Sciatic nerve (tissue), 2 donors: ENCODE measurements around the gene LYPD8. TPM values are rescaled to one million over a fixed set of nuclear protein-coding genes. Genes with fewer than 3 reads are reported as not detected.

Source experiments
- ATAC-seq: fragments of 200-7000 bp; cut with Tn5 transposase; one replicate; pipeline ENCODE4 v1.9.1; 2020; ENCODE audit warnings: mild to moderate bottlenecking, moderate library complexity
- DNase-seq: peaks from one replicate; pipeline ENCODE4 v3.0.0-alpha.2; 2020; ENCODE audit warnings: low spot score
- intact Hi-C: fragments of 100-400 bp; cut with DNase I; formaldehyde crosslinking; loops from one replicate; pipeline ENCODE4 v1.14.2; 2022
- total RNA-seq: library from RNA; stranded (reverse); fragmentation: NEBNext Ultra II Directional; extraction: Animal tissue kit (Norgen Biotek cat#: 25700); gene quantifications from one replicate; pipeline ENCODE4 v1.2.1, GENCODE V29; 2021
- donor health status: DM: no; HTN: no; CAD: no.
- donor health status: DM: no; HTN: no; CAD: no.

The LYPD8 gene
- total RNA-seq, 1 donor from 2014 or later = not detected

DNA sequence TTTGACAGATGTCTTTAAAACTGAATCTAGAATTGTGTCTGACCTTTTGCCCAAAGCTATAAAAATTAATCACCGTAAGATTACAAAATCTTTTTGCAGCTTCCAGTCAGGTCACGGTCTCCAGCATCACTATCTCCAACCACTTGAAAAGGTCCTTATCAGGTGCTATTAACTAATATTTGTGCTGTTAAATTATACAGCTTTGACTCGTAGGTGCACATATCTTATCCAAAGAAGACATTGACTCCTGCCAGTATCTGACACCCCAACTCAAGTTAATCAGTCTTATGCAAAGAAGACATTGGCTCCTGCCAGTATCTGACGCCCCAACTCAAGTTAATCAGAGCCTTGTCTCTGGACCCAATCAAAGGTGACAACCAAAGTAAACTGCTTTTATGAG is 19.9 kb upstream of the LYPD8 start:
- DNase-seq (no peak), ATAC-seq (no peak)
- intact Hi-C loops = no loop called here

DNA sequence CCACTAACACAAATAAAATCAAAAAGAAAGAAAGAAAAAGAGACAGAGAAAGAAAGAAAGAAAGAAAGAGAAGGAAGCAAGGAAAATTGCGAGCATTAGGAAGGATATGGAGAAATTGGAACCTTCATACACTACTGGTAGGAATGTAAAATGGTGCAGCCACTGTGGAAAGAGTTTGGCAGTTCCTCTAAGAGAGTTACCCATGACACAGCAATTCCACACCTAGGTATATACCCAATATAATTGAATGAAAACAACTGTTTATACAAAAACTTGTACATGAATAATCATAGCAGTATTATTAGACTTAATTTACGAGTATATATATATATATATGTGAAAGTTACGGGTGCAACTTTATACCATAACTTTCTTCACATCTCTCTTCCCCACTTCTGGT is 4.1 kb upstream of the LYPD8 start:
- DNase-seq (no peak), ATAC-seq (no peak)
- intact Hi-C loops = no loop called here

DNA sequence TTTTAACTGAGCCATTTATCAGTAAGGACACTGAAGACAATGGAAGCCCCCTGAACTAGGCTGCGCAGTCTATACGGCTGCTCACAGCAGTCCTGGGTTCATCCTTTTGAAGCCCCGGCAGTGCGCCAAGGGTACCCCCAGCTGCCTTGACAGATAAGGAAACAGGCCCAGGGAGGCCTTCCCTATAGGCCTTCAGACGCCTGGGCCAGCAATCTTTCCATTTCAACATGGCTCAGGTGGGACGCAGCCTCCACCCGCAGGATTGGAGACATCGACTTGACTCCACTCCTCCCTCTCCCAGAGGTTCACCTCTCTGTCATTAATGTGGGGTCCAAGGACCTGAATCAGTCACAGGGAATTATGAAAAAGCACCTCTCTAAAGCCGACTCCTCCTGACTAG is 2.8 kb upstream of the LYPD8 start:
- no peak for ATAC-seq
- intact Hi-C loops = no loop called here
- no peak for DNase-seq

DNA sequence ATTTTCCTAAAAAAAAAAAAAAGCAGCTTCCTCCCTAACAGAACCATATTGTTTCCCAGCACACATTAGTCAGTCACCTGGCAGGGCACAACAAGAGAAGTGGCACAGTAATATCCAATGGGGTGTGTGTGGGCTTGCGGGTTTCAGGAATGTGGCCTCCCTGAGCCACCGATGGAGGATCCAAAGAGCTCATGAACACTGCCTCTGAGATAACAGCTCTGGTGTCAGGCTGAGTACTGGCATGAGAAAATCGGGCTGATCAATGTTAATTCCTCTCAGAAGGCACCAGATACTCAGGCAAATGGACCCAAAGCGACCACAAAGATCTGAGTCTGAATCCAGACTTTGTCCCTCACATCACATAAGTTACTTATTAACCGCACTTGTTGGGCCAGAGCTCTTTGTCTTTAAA is 2.2 kb upstream of the LYPD8 start:
- intact Hi-C loops = no loop called here
- ATAC-seq (no peak), DNase-seq (no peak)

DNA sequence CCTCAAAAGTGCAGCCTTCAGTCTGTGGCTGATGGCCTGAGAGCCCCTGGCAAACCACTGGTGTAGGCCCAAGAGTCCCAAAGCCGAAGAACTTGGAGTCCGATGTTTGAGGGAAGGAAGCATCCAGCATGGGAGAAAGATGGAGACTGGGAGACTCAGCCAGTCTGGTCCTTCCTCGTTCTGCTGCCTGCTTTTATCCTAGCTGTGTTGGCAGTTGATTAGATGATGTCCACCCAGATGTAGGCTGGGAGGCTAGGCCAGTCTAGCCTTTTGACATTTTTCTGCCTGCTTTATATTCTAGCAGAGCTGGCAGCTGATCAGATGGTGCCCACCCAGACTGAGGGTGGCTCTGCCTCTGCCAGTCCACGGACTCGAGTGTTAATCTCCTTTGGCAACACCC is 1.1 kb upstream of the LYPD8 start:
- intact Hi-C loops = no loop called here
- DNase-seq (no peak), ATAC-seq (no peak)

DNA sequence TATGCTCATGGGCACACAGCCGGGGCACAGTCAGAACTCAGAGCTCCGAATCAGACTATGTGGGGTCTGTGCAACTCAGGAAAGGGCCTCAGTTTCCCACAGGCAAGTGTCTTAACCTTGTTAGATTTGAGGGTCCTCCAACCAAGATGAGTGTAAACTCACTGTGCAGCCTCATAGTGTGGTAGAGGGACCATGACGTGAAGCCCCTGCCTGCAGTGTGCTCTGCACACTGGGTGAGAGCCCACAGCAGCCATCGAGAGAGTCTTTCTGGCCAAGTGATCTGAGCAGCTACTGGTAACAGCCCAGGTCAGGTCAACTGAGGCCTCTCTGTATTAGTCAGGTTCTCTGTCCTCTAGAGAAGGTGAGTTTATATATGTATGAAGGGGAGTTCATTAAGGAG is 592 bp upstream of the LYPD8 start:
- DNase-seq (no peak), ATAC-seq (no peak)
- intact Hi-C loops = no loop called here

DNA sequence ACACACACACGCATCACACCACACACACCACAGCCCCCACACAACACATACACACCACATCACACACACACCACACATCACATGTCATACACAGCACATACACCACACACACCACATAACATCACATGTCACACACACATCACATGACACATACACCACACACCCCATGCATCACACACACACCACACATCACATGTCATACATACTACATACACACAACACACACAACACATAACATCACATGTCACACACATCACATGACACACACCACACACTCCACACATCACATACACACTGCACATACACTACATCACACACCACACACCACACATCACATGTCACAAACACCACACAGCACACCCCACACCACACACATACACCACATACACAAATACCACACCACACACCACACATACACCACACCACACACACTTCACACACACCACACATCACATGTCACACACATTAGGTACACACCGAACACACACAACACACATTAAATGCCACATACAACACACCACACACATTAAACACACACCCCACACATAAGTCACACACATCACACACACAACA is 1.8 kb downstream of the LYPD8 start:
- DNase-seq (no peak), ATAC-seq (no peak)
- intact Hi-C loops = no loop called here

DNA sequence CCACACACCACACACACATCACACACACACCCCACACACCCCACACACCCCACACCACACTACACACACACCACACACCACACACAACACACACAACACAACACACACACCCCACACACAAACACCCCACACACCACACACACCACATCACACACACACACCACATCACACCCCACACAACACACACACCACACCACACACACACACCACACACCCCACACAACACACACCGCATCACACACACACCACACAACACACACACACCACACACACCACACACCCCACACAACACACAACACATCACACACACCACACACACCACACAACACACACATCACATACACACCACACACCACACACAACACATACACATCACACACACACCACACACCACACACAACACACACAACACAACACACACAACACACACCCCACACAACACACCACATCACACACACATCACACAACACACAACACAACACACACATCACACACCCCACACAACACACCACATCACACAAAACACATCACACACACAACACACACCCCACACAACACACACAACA is 2.4 kb downstream of the LYPD8 start:
- ATAC-seq = no peak
- intact Hi-C loops = no loop called here
- DNase-seq = no peak

DNA sequence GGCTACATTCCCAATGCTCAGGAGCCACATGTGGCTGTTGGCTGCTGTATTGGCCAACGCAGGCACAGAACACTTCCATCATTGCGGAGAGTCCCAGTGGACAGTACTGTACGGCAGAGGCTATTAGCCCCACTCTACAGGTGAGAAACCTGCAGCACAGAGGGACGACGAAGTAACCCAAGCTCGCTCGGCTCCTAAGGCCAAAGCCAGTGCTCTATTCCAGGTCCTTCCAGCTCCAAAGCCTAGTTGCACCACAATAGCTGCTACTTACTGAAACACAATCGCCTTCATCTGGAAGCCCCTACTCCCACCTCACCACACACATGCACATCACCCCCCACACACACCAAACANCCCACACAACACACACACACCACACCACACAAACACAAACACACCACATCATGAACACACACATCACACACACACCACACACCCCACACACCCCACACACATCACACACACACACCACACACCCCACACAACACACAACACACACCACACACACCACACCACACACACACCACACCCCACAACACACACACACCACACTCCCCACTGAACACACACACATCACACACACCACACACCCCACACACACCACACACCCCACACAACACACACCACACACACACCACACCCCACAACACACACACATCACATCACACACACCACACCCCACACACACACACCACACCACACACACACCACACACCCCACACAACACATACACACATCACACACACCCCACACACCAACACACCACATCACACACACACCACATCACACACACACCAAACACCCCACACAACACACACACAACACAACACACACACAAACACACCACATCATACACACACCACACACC is 3.2 kb downstream of the LYPD8 start:
- no peak for ATAC-seq
- no peak for DNase-seq
- intact Hi-C loops = no loop called here

DNA sequence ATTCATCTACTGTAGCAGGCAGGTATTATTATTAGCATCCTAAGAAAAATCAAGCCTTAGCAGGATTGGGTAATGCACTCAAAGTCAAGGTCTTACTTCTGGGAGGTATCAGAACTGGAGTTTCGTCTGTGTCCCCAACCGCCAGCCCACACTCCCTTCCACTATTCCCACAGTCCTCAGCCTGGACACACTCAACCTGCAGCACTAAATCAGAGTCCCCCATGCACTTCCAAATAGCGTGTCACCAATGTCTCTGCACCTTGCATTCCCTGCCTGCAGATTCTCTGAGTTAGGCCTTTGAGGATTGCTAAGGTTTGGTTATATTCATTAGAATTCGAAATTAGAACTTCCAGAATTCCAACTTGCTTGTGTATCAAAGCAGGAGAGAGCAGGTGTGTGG is 3.9 kb downstream of the LYPD8 start:
- intact Hi-C loops = no loop called here
- ATAC-seq (no peak), DNase-seq (no peak)

DNA sequence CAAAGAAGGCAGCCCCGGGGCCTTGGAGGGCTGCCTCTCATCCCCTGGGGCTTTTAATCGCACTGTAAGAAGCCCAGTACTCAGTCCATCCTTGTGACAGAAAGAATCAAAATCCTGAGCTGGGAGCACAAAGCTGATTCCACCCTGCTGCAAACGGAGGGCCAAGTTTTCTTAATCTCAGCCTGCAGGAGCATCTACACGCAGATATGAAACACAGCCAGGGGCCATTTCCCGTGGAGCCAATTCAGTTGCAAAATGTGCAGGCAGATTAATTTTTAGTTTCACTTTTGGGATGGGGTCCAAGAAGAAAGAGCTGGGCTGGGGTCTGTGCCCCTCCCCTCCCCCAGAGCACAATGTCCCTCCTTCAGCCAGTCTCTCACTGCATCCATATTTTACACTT is 4.4 kb downstream of the LYPD8 start:
- intact Hi-C loops = no loop called here
- DNase-seq = no peak
- no peak for ATAC-seq

DNA sequence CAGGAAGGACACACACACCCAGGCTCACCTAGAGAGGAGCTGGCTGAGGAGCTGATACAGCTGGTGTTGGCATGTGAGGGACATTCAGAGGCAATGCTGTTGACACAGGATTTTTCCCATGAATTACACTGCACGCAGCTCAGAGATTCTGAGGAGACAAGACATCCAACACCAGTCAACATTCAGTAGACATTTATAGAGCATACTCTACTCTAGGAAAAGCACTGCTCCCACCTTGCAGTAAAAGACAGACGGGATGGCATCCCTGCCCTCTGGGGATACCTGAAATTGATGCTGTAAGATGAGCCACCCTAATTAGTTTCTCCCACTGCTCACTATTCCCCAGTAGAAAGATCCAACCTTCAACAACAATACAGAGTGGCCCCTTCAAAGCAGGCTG is 5.1 kb downstream of the LYPD8 start:
- DNase-seq (no peak), ATAC-seq (no peak)
- intact Hi-C loops = no loop called here

DNA sequence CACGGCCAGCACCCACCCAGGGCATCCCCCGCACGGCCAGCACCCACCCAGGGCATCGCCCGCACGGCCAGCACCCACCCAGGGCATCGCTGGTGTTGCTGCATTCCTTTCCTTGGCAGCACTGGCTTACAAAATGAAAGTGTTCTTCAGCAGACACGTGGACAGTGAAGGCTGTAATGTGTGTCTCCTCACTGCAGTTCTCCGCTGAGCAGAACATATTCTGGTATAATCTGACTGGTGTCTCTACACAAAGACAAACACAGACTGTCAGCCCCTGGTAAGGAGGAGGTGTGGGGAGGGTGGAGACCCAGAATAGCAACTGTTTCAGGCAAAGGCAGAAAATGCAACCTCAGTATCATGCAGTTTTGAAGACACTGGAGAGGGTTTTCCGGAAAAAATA is 7.3 kb downstream of the LYPD8 start:
- intact Hi-C loops = no loop called here
- DNase-seq = no peak
- no peak for ATAC-seq

DNA sequence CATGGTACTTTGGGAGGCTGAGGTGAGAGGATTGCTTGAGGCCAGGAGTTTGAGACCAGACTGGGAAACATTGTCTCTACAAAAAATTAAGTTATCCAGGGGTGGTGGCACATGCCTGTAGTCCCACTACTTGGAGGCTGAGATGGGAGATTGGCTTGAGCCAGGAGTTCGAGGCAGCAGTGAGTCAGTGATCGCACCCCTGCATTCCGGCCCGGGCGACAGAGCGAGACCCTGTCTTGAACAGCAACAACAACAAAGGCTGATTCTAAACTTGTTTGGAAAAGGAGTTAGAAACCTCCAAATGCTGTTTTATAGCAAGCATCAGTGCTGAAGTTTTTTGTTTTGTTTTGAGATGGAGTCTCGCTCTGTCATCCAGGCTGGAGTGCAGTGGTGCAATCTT is 14.7 kb downstream of the LYPD8 start:
- intact Hi-C loops = no loop called here
- ATAC-seq (no peak), DNase-seq (no peak)

DNA sequence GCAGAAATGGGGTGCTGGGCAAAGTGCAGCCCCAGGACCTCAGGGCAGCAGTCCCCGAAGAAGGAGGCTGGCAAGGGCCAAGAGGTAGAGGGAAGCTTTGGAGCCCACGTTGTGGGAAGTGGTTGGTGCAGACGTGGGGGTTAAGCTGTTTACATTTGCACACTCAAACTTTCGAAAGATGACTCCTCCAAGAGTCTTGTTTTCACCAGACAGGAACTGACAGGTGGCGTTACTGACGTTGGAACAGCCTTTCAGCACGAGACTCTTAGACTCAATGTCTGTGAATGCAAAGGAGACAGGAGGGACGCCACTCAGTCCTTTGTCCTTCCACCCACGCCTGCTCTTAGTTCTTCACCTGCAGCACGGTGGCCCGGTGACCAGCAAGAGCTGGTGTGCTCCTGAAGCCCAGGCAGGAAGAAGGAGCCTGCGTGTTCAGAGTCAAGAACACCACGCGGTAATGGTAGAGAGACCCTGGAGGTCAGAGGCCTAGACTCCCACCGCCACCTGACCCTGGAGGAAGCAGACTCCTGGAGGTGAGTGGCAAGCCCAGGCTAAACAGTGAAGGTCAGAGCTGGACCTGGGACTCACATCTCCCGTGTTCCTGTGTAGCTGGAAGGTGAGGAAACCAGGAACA is 15.9 kb downstream of the LYPD8 start:
- intact Hi-C loops = no loop called here
- no peak for ATAC-seq

DNA sequence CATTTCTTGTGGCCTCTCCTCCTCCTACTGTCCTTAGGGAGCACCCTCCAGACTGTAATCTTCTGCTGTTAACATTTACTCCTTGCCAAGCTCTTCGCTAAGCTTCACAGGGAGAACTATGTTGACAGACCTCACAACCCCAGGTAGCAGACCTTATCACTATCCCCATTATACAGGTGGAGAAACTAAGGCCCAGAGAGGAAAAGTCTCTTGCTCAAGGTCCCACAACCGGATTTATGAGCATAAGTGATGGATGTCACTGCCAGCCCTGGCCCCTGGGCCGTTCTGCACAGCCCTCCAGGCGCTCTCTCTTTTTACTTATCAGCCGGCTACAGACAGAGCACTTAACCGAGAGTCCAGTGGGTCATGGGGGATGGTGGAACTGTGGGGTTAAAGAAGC is 18.1 kb downstream of the LYPD8 start:
- ATAC-seq = no peak
- intact Hi-C loops = no loop called here

More for the DNA sequence above, 15.9 kb downstream of the LYPD8 start:
- DNase-seq = no peak

DNA sequence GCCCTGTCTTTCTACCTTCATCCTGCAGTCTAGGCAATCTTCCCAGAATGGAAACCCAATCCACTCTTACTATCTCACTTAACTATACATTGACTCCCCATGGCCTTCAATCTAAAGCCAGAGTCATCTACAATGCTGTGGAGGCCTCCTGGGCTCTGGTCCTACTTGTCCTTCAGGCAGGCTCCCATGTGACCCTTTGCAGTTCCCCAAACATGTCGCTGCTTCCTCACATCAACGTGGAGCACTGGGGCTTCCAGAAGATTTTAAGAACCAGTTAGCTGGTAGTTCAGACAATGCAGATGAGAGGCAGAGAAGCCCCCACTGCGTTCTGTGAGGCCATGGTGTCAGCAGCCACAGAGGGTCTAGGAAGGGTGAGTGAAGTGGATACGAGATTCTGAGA is 18.6 kb downstream of the LYPD8 start:
- ATAC-seq (no peak), DNase-seq (no peak)
- intact Hi-C loops = no loop called here

More for the DNA sequence above, 18.1 kb downstream of the LYPD8 start:
- DNase-seq = no peak

DNA sequence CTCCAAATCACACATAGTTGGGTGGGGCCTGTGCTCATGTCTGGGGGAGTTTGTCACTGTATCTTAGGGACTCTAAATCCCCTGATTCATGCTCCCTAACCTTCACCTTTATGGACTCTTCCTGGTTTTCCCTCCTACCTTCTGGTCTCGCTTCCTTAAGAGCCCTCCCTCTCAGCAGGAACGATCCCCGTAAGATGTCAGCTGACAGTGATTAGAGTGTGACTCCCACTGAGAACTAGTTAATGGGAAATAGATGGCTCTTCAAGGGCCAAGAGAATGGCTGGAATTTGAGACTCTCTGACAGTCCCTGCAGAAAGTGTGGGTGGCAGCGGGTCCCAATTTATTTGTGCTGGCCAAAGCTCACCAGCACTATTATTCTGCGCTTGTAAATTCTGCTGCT is 22.0 kb downstream of the LYPD8 start:
- intact Hi-C loops = no loop called here
- no peak for DNase-seq
- no peak for ATAC-seq

DNA sequence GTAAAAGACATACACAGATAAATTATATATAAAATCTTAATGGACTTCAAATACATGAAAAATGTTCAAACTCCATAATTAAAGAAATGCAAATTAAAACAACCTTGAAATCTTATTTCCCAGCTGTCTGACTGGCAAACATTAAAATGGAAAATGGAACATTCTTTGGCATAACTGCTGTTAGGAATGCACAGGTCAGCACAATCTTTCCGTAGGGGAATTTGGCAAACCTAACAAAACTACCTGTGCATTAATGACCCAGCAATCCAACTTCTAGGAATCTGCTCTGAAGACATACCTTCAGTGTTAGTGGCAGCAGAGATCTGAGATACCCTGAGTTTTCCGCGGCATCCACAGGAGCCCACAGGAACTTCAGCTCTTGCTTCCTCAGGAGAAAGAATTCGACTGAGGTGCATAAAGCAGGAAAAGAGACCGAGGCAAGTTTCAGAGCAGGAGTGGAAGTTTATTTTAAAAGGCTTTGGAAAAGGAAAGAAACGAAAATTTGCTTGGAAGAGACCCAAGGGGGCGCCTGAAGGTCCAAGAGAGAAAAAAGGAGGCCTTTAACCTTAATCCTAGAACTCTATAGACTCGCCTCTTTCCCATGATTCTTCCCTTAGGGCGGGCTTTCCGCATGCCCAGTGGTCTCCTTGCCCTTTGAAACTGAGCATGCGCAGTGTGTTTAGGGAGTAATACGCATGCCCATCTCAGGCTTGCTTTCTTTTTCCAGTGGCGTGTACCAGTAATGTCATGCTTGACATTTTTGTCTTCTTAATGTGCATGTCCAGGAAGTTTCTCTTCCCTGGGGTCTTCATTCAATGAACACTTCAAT is 24.8 kb downstream of the LYPD8 start:
- intact Hi-C loops = no loop called here
- DNase-seq (no peak), ATAC-seq (no peak)
